ENCODE results near the gene TRABD2A. TPM values are rescaled to one million over a fixed set of nuclear protein-coding genes. Genes with fewer than 3 reads are reported as not detected.
A peak's percentile ranks its signal among the peaks of the same experiment; 100 is the strongest.
"Not testable (repeated sequence)": the region's sequence is repeated elsewhere in the genome, so short reads cannot be mapped to it uniquely, and the experiment has no call there.

TRABD2A gene
- total RNA-seq, 1 experiment from 2014 or later: 0.34 TPM

DNA sequence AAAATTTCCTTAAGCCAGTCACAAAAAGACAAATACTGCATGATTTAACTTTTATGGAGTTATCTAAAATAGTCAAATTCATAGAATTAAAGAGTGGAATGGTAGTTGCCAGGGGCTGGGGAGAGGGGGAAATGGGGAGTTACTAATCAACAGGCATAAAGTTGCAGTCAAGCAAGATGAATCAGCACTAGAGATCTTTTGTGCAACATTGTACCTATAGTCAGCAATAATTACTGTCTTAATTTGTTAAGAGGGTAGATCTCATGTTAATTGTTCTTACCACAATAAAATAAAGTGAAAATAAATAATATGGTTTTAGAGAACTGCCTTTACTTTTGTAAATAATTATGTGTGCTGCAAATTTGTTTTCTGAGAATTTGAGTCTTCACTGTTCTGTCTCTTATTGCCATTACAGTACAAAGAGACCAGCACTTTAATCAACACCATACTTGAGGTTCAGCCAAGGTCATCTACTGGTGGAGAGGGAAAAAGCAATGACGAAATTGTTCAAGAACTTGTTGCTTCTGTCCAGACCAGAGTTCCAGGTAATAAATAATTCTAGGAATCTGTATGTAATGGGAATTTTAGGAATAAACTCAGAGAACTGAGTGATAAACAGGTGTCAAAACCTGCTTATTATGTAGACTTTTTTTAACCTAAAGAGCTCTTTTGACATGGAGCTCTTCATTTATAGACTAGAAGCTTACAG lies 75.5 kb downstream of the TRABD2A start:
- no peak for DNase-seq (ENCODE audit: low read depth)
- in situ Hi-C loops (cut with HindIII; ENCODE audit: low pct_unique_long_range_greater_than_20kb, low sequenced_read_pairs): no loop called here

DNA sequence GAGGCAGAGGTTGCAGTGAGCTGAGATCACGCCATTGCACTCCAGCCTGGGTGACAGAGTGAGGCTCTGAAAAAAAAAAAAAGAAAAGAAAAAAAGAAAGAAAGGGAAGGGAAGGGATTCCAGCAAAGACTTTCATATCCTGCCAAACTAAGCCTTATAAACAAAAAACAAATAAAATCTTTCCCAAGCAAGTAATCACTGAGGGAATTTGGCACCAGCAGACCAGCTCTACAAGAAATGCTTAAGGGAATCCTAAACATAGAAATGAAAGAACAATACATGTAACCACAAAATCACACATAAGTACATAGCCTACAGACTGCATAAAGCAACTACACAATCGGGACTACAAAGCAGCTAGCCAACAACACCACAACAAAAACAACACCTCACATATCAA lies 79.1 kb downstream of the TRABD2A start:
- no peak for DNase-seq (ENCODE audit: low read depth)
- in situ Hi-C loops (cut with HindIII; ENCODE audit: low pct_unique_long_range_greater_than_20kb, low sequenced_read_pairs): no loop called here

DNA sequence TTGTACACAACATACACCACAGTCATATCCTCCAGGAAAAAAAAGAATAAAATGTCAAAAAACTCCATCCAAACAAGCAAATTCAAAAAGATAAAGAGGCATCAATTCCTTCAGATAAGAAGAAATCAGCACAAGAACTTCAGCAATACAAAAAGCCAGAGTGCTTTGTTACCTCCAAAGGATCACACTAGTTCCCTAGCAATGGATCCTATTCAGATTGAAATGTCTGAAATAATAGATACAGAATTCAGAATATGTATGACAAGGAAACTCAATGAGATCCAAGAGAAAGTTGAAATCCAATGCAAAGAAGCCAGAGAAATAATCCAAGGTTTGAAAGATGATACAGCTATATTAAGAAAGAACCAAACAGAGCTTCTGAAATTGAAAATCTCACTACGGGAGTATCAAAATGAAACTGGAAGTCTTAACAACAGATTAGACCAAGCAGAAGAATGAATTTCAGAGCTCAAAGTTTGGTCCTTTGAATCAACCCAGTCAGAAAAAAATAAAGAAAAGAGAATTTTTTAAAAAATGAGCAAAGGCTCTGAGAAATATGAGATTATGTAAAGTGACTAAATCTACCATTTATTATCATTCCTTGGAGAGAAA lies 80.6 kb downstream of the TRABD2A start:
- no peak for DNase-seq (ENCODE audit: low read depth)
- in situ Hi-C loops (cut with HindIII; ENCODE audit: low pct_unique_long_range_greater_than_20kb, low sequenced_read_pairs): no loop called here

DNA sequence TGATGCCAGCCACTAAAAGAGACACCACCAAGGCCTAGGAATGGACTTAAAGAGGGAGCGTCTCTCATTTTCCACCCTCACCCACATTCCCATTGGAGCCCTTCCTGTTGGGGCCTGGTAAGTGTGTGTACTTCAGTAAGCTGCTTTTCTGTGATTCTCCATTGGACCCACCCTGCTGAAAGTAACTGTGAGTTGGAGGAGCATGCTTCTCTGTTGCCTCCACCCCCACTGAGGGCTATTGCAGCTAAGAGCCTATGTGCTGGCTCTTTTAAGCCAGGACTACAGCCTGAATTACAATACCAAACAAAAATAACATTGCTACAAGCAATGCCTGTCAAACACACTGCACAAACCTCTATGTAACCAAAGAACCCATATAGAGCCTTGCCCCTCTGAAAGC lies 81.1 kb downstream of the TRABD2A start:
- in situ Hi-C loops (cut with HindIII; ENCODE audit: low pct_unique_long_range_greater_than_20kb, low sequenced_read_pairs): no loop called here
- DNase-seq (ENCODE audit: low read depth): no peak

DNA sequence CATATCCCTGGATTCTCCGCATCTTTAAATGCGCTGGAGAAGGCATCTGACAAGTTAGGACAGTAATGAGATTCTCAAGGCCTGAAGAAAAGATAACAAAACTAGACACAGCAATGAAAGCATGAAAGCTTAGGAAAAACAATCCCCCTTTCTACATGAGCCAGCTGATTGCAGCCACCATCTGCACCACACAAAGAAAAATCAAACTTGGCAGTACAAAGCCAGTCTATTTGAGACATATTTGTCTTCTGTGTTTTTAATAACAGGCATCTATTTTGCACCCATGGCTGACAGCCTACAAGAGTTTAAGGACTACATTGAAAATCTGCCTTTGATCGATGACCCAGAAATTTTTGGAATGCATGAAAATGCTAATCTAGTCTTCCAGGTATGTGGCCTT lies 83.6 kb downstream of the TRABD2A start:
- DNase-seq (ENCODE audit: low read depth): no peak
- in situ Hi-C loops (cut with HindIII; ENCODE audit: low pct_unique_long_range_greater_than_20kb, low sequenced_read_pairs): no loop called here

DNA sequence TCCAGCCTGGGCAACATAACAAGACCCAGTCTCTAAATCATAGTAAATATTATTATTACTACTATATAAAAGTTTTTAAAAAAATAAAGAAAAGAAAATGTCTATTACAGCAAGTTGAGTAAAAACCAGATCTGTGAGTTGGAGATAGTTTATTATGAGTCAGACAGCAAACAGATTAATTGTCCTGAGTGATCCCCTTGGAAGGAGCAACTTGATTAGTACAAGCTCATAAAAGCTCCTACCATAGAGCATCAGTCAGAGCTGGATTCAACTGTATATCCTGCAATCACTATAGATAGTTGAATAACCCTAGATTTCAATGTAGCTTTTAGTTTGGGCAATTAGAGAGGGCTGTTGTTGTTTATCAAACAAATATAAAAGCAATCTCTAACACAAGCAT lies 84.1 kb downstream of the TRABD2A start:
- no peak for DNase-seq (ENCODE audit: low read depth)
- in situ Hi-C loops (cut with HindIII; ENCODE audit: low pct_unique_long_range_greater_than_20kb, low sequenced_read_pairs): no loop called here

DNA sequence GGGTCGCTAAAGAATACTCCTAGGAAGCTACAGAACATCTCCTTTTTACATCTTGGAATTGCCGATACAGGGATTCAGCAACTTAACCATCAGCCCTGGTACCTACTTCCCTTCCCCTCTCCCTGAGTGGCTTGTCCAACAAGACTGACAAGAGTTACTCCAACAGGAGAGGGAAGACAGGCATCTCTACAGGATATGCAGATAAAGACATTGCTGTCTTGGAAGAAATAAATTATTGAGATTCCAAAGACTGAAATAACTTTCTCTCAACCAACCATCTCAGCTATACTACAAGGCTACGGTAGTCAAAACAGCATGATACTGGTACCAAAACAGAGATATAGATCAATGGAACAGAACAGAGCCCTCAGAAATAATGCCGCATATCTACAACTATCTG lies 87.2 kb downstream of the TRABD2A start:
- in situ Hi-C loops (cut with HindIII; ENCODE audit: low pct_unique_long_range_greater_than_20kb, low sequenced_read_pairs): no loop called here
- DNase-seq (ENCODE audit: low read depth): no peak

DNA sequence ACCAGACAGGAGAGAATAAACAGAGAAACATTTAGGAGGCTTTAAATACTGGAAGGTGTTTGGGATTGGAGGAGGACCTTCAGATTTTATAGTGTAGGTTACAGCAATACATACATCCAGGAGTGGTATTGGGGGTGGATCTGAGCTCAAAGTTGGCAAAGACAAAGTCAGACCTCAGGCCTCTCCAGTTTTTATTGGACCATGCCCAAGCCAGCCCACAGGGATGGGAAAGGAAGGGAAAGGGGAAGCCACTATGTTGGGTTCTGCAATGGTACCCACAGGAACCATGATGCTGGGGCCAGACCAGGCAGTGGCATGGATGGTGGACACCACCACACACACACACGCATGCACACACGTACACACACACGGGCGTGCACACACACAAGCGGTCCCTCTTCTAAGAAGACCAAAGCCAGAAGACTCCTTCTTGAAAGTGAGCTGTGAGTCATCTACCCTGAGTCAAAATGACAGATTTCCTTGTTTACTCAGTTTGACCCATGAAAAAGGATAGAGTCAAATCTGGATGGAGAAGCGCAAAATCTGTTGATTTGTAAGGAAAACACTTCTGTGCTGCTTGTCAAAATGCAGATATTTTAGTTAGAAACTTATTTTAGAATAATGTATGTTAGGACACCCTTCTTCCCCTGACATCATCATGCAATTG lies 87.9 kb downstream of the TRABD2A start:
- DNase-seq (ENCODE audit: low read depth): no peak
- in situ Hi-C loops (cut with HindIII; ENCODE audit: low pct_unique_long_range_greater_than_20kb, low sequenced_read_pairs): no loop called here

DNA sequence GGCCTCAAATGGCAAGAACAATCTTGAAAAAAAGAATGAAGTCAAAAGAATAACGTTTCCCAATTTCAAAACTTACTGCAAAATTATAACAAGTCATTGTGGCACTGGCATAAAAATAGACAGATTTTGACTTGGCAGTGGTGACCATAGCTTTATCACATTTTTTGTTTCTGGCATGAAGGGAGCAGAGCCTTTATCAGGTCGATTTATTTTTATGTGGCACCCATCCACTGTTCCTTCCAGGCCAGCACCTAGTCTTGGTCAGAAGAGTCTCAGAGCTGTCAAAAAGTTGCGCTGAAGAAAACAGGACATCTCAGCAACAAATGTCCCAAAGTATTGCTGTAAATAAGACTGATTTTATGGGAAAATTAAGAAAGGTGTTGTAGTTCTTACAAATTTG lies 92.4 kb downstream of the TRABD2A start:
- in situ Hi-C loops (cut with HindIII; ENCODE audit: low pct_unique_long_range_greater_than_20kb, low sequenced_read_pairs): no loop called here
- DNase-seq (ENCODE audit: low read depth): no peak

DNA sequence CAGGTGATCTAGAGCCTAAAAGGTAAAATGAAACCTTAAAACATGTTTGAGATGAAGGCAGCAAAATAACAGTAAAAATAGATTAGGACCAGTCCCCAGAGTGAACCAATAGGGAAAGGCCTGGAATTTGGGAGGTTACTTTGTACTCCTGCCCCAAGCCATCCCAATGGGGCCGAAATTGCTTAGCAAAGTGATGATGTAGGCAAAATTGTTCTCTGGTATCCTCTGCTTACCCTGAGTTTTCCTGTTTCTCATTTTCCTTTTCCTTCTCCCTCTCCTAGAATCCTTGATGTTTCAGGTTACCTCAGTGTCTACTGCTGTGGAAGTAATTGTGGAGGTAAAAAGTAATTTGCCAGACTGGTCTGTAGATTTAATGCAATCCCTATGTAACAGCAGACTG lies 92.9 kb downstream of the TRABD2A start:
- in situ Hi-C loops (cut with HindIII; ENCODE audit: low pct_unique_long_range_greater_than_20kb, low sequenced_read_pairs): no loop called here

DNA sequence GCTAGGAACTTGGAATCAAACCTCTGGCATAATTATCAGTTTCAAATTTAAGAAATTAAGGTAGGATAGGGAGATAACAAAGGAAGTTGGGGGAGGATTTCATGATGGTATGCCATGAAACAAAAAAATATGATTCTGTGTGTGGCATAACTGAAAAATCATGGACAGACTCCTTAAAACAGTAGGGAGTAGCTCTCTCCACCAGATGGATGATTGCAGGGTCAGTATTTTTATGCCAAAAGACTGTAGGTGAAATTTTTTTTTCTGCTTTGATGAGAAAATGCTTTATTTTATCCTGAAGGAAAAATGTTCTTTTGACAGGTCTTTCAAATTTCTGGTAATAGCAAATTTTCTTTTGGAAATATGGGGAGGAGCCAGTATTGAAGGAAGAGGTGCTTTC lies 94.3 kb downstream of the TRABD2A start:
- in situ Hi-C loops (cut with HindIII; ENCODE audit: low pct_unique_long_range_greater_than_20kb, low sequenced_read_pairs): no loop called here
- DNase-seq (ENCODE audit: low read depth): no peak

More for the DNA sequence above, 92.9 kb downstream of the TRABD2A start:
- no peak for DNase-seq (ENCODE audit: low read depth)

DNA sequence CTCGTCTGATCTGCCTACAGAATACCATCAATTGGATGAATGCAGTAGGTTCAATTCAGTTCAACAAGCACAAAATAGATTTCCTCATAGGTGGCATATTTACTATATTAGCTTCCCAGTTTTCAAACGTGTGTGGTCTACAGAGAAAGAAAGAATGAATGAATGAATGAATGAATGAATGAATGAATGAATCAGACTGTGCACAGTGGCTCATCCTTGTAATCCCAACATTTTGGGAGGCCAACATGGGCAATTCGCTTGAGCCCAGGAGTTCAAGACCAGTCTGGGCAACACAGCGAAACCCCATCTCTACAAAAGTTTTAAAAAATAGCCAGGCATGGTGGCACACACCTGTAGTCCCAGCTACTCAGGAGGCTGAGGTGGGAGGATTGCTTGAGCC lies 94.9 kb downstream of the TRABD2A start:
- no peak for DNase-seq (ENCODE audit: low read depth)
- in situ Hi-C loops (cut with HindIII; ENCODE audit: low pct_unique_long_range_greater_than_20kb, low sequenced_read_pairs): no loop called here

DNA sequence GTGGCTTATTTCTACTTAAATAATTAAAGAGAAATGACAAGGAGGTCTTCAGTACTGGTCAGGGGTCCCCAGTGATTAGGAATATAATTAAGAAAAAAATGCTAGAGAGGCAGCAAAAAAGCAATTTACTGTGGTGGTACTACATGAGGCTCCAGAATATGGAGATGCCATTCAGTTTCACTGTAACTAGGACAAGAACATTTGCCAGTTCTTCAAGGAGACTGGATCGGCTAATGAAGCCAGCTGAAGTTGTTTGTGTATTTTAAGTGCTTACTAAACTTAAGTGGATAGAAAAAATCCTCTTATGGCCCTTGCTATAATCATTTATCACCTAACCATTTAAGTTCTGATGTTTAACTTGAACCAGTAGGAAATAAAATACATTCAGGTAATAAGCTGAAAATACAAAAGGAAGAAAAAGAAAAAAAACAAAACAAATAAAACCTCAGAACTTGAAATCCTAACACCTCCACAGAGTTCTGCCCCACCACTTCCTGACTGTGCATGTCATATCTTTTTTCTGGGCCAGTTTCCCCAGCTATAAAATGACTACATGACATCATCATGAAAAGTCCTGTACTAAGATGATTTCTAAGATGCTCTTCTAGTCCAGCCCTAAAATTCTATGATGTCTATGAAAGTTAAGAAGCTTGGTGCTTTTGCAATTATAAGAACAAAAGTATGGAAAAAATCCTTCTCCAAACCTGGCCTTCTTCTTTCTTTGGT lies 98.0 kb downstream of the TRABD2A start:
- DNase-seq (ENCODE audit: low read depth): no peak

DNA sequence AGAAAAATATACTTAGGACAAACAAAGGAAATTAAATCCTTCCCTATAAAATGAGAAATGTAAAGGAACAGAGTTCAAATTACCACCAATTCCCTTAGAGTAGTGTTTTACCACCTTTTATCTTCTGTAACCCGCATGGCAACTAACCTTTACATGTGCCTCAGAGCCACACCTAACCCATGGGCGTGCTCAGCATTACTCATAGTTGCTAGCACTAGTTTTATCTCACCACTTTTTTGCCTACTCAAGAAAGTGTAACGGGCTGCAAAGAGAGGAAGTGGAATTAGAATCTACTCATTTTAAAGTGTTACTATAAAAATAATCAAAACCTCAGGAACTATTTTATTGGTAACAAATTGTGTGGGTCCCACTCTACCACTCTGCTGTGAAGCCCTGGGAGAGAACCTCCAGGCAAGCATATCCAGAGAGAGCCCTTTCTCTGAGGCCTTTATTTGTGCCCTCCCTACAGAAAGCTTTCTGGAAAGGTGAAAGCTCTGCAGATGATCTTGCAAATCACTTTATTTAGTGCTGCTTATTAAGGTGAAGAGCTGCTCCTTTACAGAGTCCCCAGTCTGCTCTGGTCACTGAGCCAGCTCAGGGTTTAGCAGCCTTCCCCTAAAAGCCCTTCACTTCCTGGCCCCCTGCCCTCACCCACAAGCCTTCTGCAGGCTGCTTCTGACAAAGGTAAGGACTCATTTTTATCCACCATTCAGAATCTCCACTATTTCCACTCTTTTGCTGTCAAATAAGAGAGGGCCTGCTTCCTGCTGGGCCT lies 98.8 kb downstream of the TRABD2A start:
- in situ Hi-C loops (cut with HindIII; ENCODE audit: low pct_unique_long_range_greater_than_20kb, low sequenced_read_pairs): no loop called here
- peak; percentile 18 for DNase-seq (ENCODE audit: low read depth)

More for the DNA sequence above, 98.0 kb downstream of the TRABD2A start:
- in situ Hi-C loops (cut with HindIII; ENCODE audit: low pct_unique_long_range_greater_than_20kb, low sequenced_read_pairs): no loop called here

DNA sequence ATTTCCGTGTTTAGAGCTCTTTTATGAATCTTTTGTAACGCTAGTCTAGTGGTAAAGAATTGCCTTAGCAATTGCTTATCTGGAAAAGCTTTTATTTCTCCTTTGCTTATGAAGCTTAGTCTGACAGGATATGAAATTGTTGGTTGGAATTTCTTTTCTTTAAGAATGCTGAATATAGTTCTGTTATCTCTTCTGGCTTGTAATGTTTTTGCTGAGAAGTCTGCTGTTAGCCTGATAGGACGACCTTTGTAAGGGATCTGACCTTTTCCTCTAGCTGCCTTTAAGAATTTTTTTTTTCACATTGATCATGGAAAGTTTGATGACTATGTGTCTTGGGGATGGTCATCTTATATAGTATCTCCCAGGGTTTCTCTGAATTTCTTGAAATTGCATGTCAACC lies 101.1 kb downstream of the TRABD2A start:
- no peak for DNase-seq (ENCODE audit: low read depth)
- in situ Hi-C loops (cut with HindIII; ENCODE audit: low pct_unique_long_range_greater_than_20kb, low sequenced_read_pairs): no loop called here

DNA sequence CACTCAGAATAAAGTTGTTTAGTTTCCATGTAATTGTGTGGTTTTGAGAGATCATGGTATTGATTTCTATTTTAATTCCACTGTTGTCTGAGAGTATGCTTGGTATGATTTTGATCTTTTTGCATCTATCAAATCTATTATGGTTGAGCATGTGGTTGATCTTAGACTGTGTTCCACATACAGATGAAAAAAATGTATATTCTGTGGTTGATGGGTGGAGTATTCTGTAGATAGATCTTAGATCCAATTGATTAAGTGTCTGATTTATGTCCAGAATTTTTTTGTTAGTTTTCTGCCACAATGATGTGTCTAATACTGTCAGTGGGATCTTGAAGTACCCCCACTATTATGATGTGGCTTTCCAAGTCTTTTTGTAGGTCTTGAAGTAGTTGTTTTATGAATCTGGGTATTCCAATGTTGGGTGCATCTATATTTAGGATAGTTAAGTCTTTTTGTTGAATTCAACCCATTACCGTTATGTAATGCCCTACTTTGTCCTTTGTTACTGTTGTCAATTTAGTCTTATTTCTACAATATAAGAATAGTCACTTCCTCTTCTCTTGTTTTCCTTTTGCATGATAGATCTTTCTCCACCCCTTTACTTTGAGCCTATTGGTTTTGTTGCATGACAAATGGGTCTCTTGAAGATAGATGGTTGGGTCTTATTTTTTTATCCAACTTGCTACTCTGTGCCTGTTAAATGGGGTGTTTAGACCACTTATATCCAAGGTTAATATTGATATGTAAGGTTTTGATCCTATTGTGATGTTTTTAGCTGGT lies 101.8 kb downstream of the TRABD2A start:
- in situ Hi-C loops (cut with HindIII; ENCODE audit: low pct_unique_long_range_greater_than_20kb, low sequenced_read_pairs): no loop called here
- DNase-seq (ENCODE audit: low read depth): no peak

DNA sequence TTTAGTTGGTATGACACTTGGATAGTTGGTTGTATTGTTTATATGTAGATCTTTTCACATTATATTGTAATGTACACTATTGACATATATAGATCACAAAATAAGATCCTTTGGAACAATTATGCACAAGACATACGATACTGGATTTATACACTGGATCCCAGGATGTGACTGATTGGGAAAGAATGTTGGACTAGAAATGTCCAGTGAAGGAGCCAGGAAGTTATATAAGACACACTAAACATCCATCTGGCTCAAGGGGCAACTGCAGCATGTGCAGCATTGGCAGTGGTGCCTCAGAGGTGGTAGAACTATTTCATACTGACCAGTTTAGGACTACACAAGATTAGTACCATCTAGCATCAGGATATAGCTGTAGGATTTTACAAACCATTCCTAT lies 104.9 kb downstream of the TRABD2A start:
- DNase-seq (ENCODE audit: low read depth): no peak
- in situ Hi-C loops (cut with HindIII; ENCODE audit: low pct_unique_long_range_greater_than_20kb, low sequenced_read_pairs): no loop called here

DNA sequence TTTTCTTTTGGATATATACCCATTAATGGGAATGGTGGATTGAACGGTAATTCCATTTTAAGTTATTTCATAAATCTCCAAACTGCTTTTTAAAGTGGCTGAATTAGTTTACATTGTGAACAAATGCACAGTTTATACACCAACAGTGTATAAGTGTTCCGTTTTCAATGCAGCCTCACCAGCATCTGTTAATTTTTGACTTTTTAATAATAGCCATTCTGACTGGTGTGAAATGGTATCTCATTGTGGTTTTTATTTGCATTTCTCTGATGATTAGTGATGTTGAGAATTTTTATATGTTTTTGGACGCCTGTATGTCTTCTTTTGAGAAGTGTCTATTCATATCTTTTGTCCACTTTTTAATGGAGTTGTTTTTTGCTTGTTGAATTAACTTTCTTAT lies 107.3 kb downstream of the TRABD2A start:
- DNase-seq (ENCODE audit: low read depth); in situ Hi-C loops (cut with HindIII; ENCODE audit: low pct_unique_long_range_greater_than_20kb, low sequenced_read_pairs): not testable (repeated sequence)
